ENCODE results near the gene CMTM5. TPM values are rescaled to one million over a fixed set of nuclear protein-coding genes. Genes with fewer than 3 reads are reported as not detected.

The CMTM5 gene
- total RNA-seq, 1 experiment from 2014 or later = 0.24 TPM

DNA sequence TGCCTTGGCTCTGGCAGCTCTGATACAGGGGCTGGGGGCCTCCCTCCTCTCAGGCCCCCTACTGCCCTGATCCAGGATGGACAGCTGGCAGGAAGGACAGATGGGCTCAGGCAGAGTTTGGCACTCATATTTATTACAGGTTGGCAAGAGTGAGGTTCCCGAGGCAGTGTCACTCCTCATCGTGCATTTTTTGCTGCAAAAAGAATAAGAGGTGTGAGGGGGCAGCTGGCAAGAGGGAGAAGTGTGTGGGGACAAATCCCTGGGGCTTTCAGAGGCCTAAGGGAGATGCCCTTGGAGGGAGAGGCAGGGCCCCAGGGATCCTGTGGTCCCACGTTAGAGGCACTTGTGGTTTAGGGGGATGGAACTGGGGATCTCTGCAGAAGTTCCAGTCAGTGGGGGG, 5.0 kb downstream of the CMTM5 start:
- CTCF ChIA-PET = interaction anchor here (0.8 to 6.4 kb wide), 8 partner anchors 13 to 323 kb away, joined by 3 to 95 read pairs (median 4); partner anchors contain the start of gene EFS
- Mint-ChIP-seq H3K27me3 (ENCODE audit: low read depth) (peaks cover 48% of the 10 kb centered on the region), H3K27ac (no peak overlapping the region), H3K4me3 (no peak overlapping the region), H3K9me3 (no peaks in the 10 kb centered on the region), H3K36me3 (no peaks in the 10 kb centered on the region), H3K4me1 (peaks cover 4% of the 10 kb centered on the region)
- POLR2A ChIA-PET = no interaction called here
- DNase-seq (ENCODE audit: low spot score) (no peak), ATAC-seq (no peak)
- TF ChIP-seq NR3C1 (CRISPR knock-in tag; conservative IDR thresholded peaks at IDR 0.05; ENCODE audit: low read depth) (no peak), GTF2I (CRISPR knock-in tag; conservative IDR thresholded peaks at IDR 0.05) (no peak), OVOL2 (CRISPR knock-in tag; IDR thresholded peaks at IDR 0.05; ENCODE audit: borderline replicate concordance) (no peak), ZNF138 (CRISPR knock-in tag; conservative IDR thresholded peaks at IDR 0.05) (no peak)

DNA sequence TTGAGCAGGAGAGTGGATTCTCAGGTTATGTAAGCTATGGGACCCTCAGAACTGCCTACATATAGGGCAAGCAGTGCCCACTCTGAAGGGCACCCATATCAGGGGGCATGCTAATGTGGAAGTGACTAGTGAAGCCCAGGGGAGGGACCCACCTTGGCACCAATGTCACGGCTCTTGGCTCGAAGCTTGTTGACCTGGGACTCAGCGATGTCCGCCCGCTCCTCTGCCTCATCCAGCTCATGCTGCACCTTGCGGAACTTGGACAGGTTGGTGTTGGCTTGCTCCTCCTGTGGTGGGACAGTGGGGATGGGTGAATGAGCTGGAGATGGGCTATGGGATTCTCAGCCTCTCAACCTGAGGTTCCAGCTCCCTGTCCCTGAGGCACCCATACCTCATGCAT, 5.4 kb downstream of the CMTM5 start:
- H3K9me3 Mint-ChIP-seq = no peaks in the 10 kb centered on the region
- H3K27ac Mint-ChIP-seq = no peak overlapping the region
- TF ChIP-seq NFATC4 (CRISPR knock-in tag; IDR thresholded peaks at IDR 0.05) (no peak), IRF1 (CRISPR knock-in tag; IDR thresholded peaks at IDR 0.05) (no peak), PRDM15 (CRISPR knock-in tag; IDR thresholded peaks at IDR 0.05) (no peak), ZNF317 (CRISPR knock-in tag; IDR thresholded peaks at IDR 0.05; ENCODE audit: borderline replicate concordance, low read depth) (no peak), CREB1 (CRISPR knock-in tag; IDR thresholded peaks at IDR 0.05) (no peak), PRRX2 (CRISPR knock-in tag; IDR thresholded peaks at IDR 0.05) (no peak), ZNF425 (CRISPR knock-in tag; conservative IDR thresholded peaks at IDR 0.05) (no peak), ZMAT4 (CRISPR knock-in tag; IDR thresholded peaks at IDR 0.05) (no peak), SMAD4 (CRISPR knock-in tag; IDR thresholded peaks at IDR 0.05) (no peak), RORB (CRISPR knock-in tag; IDR thresholded peaks at IDR 0.05) (no peak), KAT7 (CRISPR knock-in tag; IDR thresholded peaks at IDR 0.05; ENCODE audit: borderline replicate concordance) (no peak), ZNF671 (CRISPR knock-in tag; IDR thresholded peaks at IDR 0.05) (no peak), NFE2L1 (CRISPR knock-in tag; IDR thresholded peaks at IDR 0.05) (no peak), ZNF232 (CRISPR knock-in tag; IDR thresholded peaks at IDR 0.05) (no peak), CREM (CRISPR knock-in tag; IDR thresholded peaks at IDR 0.05) (no peak), ZNF416 (CRISPR knock-in tag; IDR thresholded peaks at IDR 0.05) (no peak)
- TF ChIP-seq, protein P1, sequence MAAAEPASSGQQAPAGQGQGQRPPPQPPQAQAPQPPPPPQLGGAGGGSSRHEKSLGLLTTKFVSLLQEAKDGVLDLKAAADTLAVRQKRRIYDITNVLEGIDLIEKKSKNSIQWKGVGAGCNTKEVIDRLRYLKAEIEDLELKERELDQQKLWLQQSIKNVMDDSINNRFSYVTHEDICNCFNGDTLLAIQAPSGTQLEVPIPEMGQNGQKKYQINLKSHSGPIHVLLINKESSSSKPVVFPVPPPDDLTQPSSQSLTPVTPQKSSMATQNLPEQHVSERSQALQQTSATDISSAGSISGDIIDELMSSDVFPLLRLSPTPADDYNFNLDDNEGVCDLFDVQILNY (CRISPR knock-in tag; IDR thresholded peaks at IDR 0.05) = no peak
- TF ChIP-seq, protein P2, sequence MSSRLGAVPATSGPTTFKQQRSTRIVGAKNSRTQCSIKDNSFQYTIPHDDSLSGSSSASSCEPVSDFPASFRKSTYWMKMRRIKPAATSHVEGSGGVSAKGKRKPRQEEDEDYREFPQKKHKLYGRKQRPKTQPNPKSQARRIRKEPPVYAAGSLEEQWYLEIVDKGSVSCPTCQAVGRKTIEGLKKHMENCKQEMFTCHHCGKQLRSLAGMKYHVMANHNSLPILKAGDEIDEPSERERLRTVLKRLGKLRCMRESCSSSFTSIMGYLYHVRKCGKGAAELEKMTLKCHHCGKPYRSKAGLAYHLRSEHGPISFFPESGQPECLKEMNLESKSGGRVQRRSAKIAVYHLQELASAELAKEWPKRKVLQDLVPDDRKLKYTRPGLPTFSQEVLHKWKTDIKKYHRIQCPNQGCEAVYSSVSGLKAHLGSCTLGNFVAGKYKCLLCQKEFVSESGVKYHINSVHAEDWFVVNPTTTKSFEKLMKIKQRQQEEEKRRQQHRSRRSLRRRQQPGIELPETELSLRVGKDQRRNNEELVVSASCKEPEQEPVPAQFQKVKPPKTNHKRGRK (CRISPR knock-in tag; IDR thresholded peaks at IDR 0.05; ENCODE audit: borderline replicate concordance) = no peak
- H3K4me1 Mint-ChIP-seq = peaks cover 4% of the 10 kb centered on the region
- no peak overlapping the region for H3K4me3 Mint-ChIP-seq
- ChIA-PET POLR2A (interaction anchor here (0.5 kb wide), 1 partner anchor 91 kb away, joined by 3 read pairs; no protein-coding TSS in a partner anchor), CTCF (interaction anchor here (0.8 to 6.4 kb wide), 7 partner anchors 14 to 324 kb away, joined by 3 to 95 read pairs (median 4); partner anchors contain the start of gene EFS)
- DNase-seq (ENCODE audit: low spot score) (no peak), ATAC-seq (no peak)
- no peaks in the 10 kb centered on the region for H3K36me3 Mint-ChIP-seq
- peaks cover 44% of the 10 kb centered on the region for H3K27me3 Mint-ChIP-seq (ENCODE audit: low read depth)

All from WTC11 (cell line).